Measurements from ENCODE around the gene ACOXL.
"Not testable (repeated sequence)": the region's sequence is repeated elsewhere in the genome, so short reads cannot be mapped to it uniquely, and the experiment has no call there.

Gene ACOXL

DNA sequence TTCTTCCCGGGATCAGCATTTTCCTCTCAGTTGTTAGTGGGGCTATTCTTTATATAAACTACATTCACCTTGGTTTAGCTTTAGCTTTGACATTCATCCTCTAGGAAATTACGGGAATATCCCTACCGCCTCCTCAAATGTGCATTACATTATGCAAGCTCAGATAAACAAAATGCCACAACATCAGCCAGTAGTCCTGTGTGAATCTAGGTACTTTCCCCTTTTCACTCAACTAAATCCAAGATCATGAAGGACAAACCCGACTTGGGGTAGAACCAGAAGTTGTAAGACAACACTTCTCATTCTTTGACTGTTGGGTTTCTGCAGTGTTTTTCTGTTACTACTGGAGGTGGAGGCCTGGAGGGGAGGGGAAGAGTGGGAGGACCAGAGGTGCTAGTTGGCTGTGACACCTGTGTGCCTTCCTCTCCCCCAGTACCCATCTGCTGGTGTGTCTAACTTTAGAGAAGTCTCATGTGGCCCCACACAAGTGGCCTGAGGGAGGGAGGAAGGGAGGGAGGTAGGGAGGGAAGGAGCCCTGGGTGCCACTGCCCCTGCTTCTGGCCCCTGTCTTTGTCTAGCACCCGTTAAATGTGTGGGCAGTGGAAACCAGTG is 303.6 kb downstream of the ACOXL start:
- WGBS: 91% methylated on average over 4 of the region's 5 CpGs
- Histone ChIP-seq H3K9ac (ENCODE audit: low read depth, low read length) (no peak overlapping the region), H3K9me3 (ENCODE audit: insufficient read depth, low read depth, low read length) (no peaks in the 10 kb centered on the region), H3K4me1 (ENCODE audit: insufficient read depth, low read length) (no peaks in the 10 kb centered on the region), H3K27me3 (ENCODE audit: insufficient read depth, low read length) (no peaks in the 10 kb centered on the region), H3K36me3 (ENCODE audit: insufficient read depth, low read length) (no peaks in the 10 kb centered on the region), H3K27ac (ENCODE audit: low read depth, low read length) (no peak overlapping the region), H3K4me3 (ENCODE audit: low read length) (no peak overlapping the region)

DNA sequence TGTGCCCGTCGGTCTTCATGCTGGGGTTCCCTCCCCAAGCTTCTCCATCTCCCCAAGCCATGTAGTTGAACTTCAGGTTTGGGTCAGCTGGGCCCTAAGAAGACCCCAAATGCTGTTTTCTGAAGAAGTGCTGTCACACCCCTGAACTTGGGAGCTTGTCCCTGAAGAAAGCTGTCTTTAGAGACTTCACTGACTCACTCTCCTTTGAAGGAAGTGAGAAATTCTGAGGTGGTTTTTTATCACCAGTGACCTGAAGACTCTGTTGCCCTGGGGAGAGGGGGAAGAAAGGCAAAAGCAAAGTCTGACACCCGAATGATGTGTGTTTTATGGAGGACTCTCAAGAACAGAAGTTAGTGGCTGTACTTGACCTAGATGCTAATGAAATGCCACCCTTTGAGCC is 304.8 kb downstream of the ACOXL start:
- 94% methylated on average over 3 of the region's 3 CpGs for WGBS
- no peaks in the 10 kb centered on the region for H3K27me3 ChIP-seq (ENCODE audit: insufficient read depth, low read length)
- no peak overlapping the region for H3K4me3 ChIP-seq (ENCODE audit: low read length)
- H3K36me3 ChIP-seq (ENCODE audit: insufficient read depth, low read length): no peaks in the 10 kb centered on the region
- no peaks in the 10 kb centered on the region for H3K4me1 ChIP-seq (ENCODE audit: insufficient read depth, low read length)
- H3K27ac ChIP-seq (ENCODE audit: low read depth, low read length): no peak overlapping the region
- no peaks in the 10 kb centered on the region for H3K9me3 ChIP-seq (ENCODE audit: insufficient read depth, low read depth, low read length)
- no peak overlapping the region for H3K9ac ChIP-seq (ENCODE audit: low read depth, low read length)

GRCh38 chr2:111039628-111040383 is 307.4 kb downstream of the ACOXL start:
- Histone ChIP-seq H3K27ac (ENCODE audit: low read depth, low read length) (no peak overlapping the region), H3K9me3 (ENCODE audit: insufficient read depth, low read depth, low read length) (no peaks in the 10 kb centered on the region), H3K27me3 (ENCODE audit: insufficient read depth, low read length) (no peaks in the 10 kb centered on the region), H3K4me3 (ENCODE audit: low read length) (no peak overlapping the region), H3K9ac (ENCODE audit: low read depth, low read length) (no peak overlapping the region), H3K4me1 (ENCODE audit: insufficient read depth, low read length) (no peaks in the 10 kb centered on the region), H3K36me3 (ENCODE audit: insufficient read depth, low read length) (no peaks in the 10 kb centered on the region)
- 90% methylated on average over 5 of the region's 5 CpGs for WGBS

DNA sequence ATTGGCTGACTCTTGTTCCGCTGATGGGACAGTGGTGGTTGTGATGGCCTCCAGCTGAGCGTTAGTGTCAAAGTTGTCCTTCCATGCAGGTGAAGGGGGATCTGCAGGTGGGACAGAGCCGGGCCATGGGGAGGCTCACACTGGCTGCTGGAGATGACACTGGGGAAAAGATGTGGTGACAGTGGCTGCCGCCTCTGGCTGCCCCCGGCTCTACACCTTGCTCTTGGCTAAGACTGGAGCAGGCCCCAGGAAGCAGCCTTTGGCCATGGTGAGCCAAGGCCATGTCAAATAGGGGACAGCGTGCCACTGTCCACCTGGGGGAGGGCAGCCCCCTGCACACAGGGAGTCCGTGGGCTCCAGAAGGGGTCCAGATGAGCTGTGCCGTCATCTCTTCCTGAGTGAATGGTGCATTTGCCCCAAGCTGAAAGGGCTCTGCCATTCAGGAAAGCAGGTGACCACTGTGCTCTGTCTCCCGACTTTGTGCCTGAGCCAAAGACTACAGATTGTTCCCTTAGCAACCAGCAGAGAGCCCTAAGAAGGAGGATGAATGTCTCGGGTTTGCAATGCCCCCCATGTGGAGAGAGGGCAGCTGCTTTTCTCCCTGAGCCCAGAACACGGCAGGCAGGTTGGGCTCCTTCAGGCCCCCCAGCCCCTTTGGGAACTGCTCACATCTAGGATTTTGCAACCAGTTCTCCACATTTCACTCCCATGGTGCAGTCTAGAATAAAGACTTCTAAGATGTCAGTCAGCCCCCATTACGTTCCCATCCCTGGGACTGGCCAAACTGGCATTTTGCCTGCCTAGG is 309.2 kb downstream of the ACOXL start:
- H3K9me3 ChIP-seq (ENCODE audit: insufficient read depth, low read depth, low read length): no peaks in the 10 kb centered on the region
- H3K4me3 ChIP-seq (ENCODE audit: low read length): no peak overlapping the region
- no peaks in the 10 kb centered on the region for H3K27me3 ChIP-seq (ENCODE audit: insufficient read depth, low read length)
- H3K4me1 ChIP-seq (ENCODE audit: insufficient read depth, low read length): no peaks in the 10 kb centered on the region
- 91% methylated on average over 12 of the region's 12 CpGs for WGBS
- H3K27ac ChIP-seq (ENCODE audit: low read depth, low read length): no peak overlapping the region
- no peaks in the 10 kb centered on the region for H3K36me3 ChIP-seq (ENCODE audit: insufficient read depth, low read length)
- no peak overlapping the region for H3K9ac ChIP-seq (ENCODE audit: low read depth, low read length)

- Histone ChIP-seq H3K27ac (ENCODE audit: low read depth, low read length) (no peak overlapping the region), H3K4me3 (ENCODE audit: low read length) (no peak overlapping the region), H3K9ac (ENCODE audit: low read depth, low read length) (no peak overlapping the region), H3K27me3 (ENCODE audit: insufficient read depth, low read length) (no peaks in the 10 kb centered on the region), H3K36me3 (ENCODE audit: insufficient read depth, low read length) (no peaks in the 10 kb centered on the region), H3K9me3 (ENCODE audit: insufficient read depth, low read depth, low read length) (no peaks in the 10 kb centered on the region), H3K4me1 (ENCODE audit: insufficient read depth, low read length) (no peaks in the 10 kb centered on the region)
- WGBS: 92% methylated on average over 6 of the region's 6 CpGs
Observed at GRCh38 chr2:111042261-111042660, 309.9 kb downstream of the ACOXL start.

GRCh38 chr2:111042772-111043771 is 310.7 kb downstream of the ACOXL start:
- no peaks in the 10 kb centered on the region for H3K36me3 ChIP-seq (ENCODE audit: insufficient read depth, low read length)
- no peak overlapping the region for H3K4me3 ChIP-seq (ENCODE audit: low read length)
- no peaks in the 10 kb centered on the region for H3K9me3 ChIP-seq (ENCODE audit: insufficient read depth, low read depth, low read length)
- H3K9ac ChIP-seq (ENCODE audit: low read depth, low read length): no peak overlapping the region
- no peaks in the 10 kb centered on the region for H3K27me3 ChIP-seq (ENCODE audit: insufficient read depth, low read length)
- WGBS: 82% methylated on average over 20 of the region's 20 CpGs
- no peak overlapping the region for H3K27ac ChIP-seq (ENCODE audit: low read depth, low read length)
- H3K4me1 ChIP-seq (ENCODE audit: insufficient read depth, low read length): no peaks in the 10 kb centered on the region

DNA sequence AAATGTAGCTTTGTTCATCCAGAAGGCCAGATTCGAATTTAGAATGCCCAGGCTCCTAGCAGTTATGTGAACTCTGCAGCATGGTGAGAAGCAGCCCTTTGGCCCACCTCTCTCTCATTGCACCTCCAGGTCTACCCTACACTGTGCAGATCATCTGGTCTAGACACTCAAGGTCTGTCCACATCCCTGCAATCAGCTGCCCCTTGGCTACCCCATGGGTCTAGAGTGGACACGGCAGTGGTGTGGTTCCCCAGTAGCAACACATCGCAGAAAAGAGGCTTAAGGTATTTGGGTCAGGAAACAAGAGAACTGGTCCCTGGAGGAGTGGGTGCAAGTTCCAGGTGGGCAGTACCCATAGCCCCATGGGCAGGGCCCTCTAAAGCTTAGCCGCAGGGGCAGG is 311.7 kb downstream of the ACOXL start:
- H3K36me3 ChIP-seq (ENCODE audit: insufficient read depth, low read length): no peaks in the 10 kb centered on the region
- H3K27me3 ChIP-seq (ENCODE audit: insufficient read depth, low read length): no peaks in the 10 kb centered on the region
- no peak overlapping the region for H3K9ac ChIP-seq (ENCODE audit: low read depth, low read length)
- H3K27ac ChIP-seq (ENCODE audit: low read depth, low read length): no peak overlapping the region
- H3K4me1 ChIP-seq (ENCODE audit: insufficient read depth, low read length): no peaks in the 10 kb centered on the region
- WGBS: 69% methylated on average over 4 of the region's 4 CpGs
- H3K4me3 ChIP-seq (ENCODE audit: low read length): no peak overlapping the region
- H3K9me3 ChIP-seq (ENCODE audit: insufficient read depth, low read depth, low read length): no peaks in the 10 kb centered on the region

DNA sequence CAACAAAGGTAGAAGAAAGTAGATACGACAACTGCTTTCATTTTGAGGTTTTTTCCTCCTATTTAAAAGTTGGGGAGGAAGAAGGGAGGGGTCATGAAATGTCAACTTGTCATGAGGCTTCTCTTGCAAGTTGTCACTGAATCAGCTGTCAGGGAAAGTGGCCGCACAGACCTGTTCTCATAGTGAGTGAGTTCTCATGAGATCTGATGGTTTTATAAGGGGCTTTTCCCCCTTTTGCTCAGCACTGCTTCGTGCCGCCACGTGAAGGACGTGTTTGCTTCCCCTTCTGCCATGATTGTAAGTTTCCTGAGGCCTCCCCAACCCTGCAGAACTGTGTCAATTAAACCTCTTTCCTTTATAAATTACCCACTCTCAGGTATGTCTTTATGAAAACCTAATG is 312.9 kb downstream of the ACOXL start:
- H3K27me3 ChIP-seq (ENCODE audit: insufficient read depth, low read length); H3K36me3 ChIP-seq (ENCODE audit: insufficient read depth, low read length); H3K4me3 ChIP-seq (ENCODE audit: low read length); H3K9me3 ChIP-seq (ENCODE audit: insufficient read depth, low read depth, low read length); H3K4me1 ChIP-seq (ENCODE audit: insufficient read depth, low read length); H3K27ac ChIP-seq (ENCODE audit: low read depth, low read length); H3K9ac ChIP-seq (ENCODE audit: low read depth, low read length): not testable (repeated sequence)
- WGBS: 97% methylated on average over 6 of the region's 6 CpGs

DNA sequence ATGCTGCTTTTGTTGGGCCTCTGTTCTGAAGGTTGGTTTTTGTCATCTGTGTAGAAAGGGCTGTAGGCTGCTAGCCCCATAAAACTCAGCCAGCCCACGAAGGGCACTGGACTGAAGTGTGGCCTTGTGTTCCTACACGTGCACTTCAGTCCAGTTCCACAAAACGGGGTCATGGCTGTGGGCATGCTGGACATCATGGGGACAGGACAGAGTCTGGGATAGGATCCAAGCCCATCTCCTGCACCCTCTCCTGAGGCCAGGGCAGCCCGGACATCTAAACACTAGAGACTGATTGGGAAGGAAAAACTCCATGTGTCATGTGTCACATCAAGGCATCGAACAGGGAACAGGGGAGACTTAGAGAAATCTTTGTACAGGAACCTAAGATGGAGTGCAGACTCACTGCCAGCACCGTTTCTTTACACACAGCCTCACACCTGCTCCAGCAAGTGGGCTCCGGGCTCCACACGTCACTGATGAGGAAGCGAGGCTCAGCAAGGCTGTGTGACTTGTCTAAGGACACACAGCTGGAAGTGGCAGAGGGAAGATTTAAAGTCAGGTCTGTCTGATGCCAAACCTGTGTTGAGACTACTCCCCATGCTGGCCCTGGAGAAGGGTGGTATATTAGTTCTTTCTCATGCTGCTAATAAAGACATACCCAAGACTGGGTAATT is 313.5 kb downstream of the ACOXL start:
- Histone ChIP-seq H3K27me3 (ENCODE audit: insufficient read depth, low read length) (no peaks in the 10 kb centered on the region), H3K4me1 (ENCODE audit: insufficient read depth, low read length) (no peaks in the 10 kb centered on the region)

GRCh38 chr2:111046670-111047069 is 314.3 kb downstream of the ACOXL start:
- Histone ChIP-seq H3K4me1 (ENCODE audit: insufficient read depth, low read length) (no peaks in the 10 kb centered on the region), H3K9me3 (ENCODE audit: insufficient read depth, low read depth, low read length) (no peaks in the 10 kb centered on the region), H3K36me3 (ENCODE audit: insufficient read depth, low read length) (no peaks in the 10 kb centered on the region), H3K9ac (ENCODE audit: low read depth, low read length) (no peak overlapping the region), H3K27me3 (ENCODE audit: insufficient read depth, low read length) (no peaks in the 10 kb centered on the region), H3K27ac (ENCODE audit: low read depth, low read length) (no peak overlapping the region), H3K4me3 (ENCODE audit: low read length) (no peak overlapping the region)
- WGBS: 89% methylated on average over 5 of the region's 5 CpGs

More for the DNA sequence above, 313.5 kb downstream of the ACOXL start:
- Histone ChIP-seq H3K27ac (ENCODE audit: low read depth, low read length) (no peak overlapping the region), H3K4me3 (ENCODE audit: low read length) (no peak overlapping the region), H3K9ac (ENCODE audit: low read depth, low read length) (no peak overlapping the region), H3K9me3 (ENCODE audit: insufficient read depth, low read depth, low read length) (no peaks in the 10 kb centered on the region), H3K36me3 (ENCODE audit: insufficient read depth, low read length) (no peaks in the 10 kb centered on the region)
- 94% methylated on average over 9 of the region's 9 CpGs for WGBS
